Skeletal muscle tissue (tissue), 4 donors: ENCODE results near the gene ETV3. TPM values are rescaled to one million over a fixed set of nuclear protein-coding genes. Genes with fewer than 3 reads are reported as not detected.

ENCODE experiments used
- H3K27ac ChIP-seq: one replicate; pipeline ENCODE4 v1.7.0; 2013; ENCODE audit warnings: mild to moderate bottlenecking, low read depth, low read length, inconsistent platforms
- H3K27me3 ChIP-seq, 3 donors: one replicate each; pipeline ENCODE4 v1.7.0; 2013; ENCODE audit warnings: low read length in 3 of 3; ENCODE audit not compliant: control insufficient read depth in 3 of 3, insufficient read depth in 3 of 3
- H3K36me3 ChIP-seq, 3 donors: one replicate each; pipeline ENCODE4 v1.7.0; 2013; ENCODE audit warnings: low read length in 3 of 3; ENCODE audit not compliant: control insufficient read depth in 3 of 3, insufficient read depth in 3 of 3
- H3K4me1 ChIP-seq, 3 donors: one replicate each; pipeline ENCODE4 v1.7.0; 2013; ENCODE audit warnings: low read length in 3 of 3, mild to moderate bottlenecking in 3 of 3; ENCODE audit not compliant: control insufficient read depth in 3 of 3, insufficient read depth in 3 of 3
- H3K4me3 ChIP-seq, 3 donors: one replicate each; pipeline ENCODE4 v1.7.0; 2013; ENCODE audit warnings: low read length in 3 of 3
- H3K9ac ChIP-seq, 3 donors: one replicate each; pipeline ENCODE4 v1.7.0; 2013; ENCODE audit warnings: low read length in 3 of 3, mild to moderate bottlenecking in 3 of 3, moderate library complexity in 2 of 3, low read depth in 1 of 3
- H3K9me3 ChIP-seq, 3 donors: one replicate each; pipeline ENCODE4 v1.7.0; 2013; ENCODE audit warnings: low read length in 3 of 3; ENCODE audit not compliant: control insufficient read depth in 3 of 3
- total RNA-seq: library from RNA; depleted of rRNA; stranded (reverse); fragments of >200 nt; gene quantifications from one replicate; pipeline ENCODE4 v1.2.3, GENCODE V29; 2014
- donor health status: Osteomylitis.

The ETV3 gene
- total RNA-seq, 1 donor from 2014 or later, result 14.6 TPM

DNA sequence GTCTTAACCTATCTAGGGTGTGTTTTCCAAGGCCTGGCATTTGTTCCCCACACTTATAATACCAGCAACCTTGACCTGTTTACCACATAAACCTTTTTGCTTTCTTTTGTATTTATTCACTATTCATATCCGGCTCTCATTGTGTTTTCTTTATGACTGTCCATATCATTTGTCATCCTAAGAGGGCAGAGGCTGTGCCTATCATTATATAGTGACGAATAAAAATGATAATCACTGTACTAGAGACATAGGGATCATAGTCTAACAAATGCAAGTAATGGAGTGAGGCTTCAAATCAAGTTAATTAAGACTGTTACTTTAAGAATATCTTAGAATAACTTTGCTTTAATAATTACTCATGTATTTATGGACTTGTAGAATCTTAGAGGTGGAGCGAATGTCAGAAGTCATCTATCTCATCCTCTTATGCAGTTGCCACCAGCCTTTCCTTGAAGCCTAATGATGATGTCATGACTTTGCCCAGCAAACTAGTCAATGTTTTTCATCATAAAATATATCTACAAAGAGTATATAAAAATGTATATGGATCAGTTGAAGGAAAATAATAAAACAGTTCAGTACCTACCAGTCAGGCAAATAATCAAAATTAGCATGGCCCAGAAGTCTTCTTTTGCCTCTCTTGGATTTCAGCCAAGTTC lies 4.7 kb upstream of the ETV3 start:
- no peak overlapping the region for H3K27ac ChIP-seq
- no peak overlapping the region for H3K4me3 ChIP-seq
- no peak overlapping the region for H3K9ac ChIP-seq
- no peaks in the 10 kb centered on the region for H3K27me3 ChIP-seq
- H3K36me3 ChIP-seq, result no peaks in the 10 kb centered on the region
- peaks cover 0 to 3% (median 2%) of the 10 kb centered on the region in 3 donors for H3K4me1 ChIP-seq
- no peaks in the 10 kb centered on the region for H3K9me3 ChIP-seq

DNA sequence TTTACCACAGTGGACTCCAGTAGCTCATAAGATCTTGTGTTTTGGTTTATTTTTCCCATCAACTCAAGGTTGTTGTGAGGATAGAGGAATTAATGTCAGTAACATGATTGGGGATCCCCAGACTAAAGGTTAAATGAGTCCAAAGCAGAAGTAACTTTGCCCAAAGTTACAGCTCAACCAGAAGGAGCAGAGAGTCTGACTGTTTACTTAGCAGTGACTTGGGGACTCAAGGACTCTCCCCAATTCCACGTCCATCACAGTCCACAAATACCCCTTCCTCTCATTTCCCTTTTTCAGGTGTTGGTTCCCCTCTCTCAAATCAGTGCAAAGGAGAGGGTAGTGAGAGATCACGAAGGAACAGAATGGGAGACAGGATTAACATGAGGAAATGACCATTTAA lies 4.0 kb upstream of the ETV3 start:
- no peak overlapping the region for H3K9ac ChIP-seq
- no peaks in the 10 kb centered on the region for H3K9me3 ChIP-seq
- H3K4me1 ChIP-seq, result peaks cover 3 to 7% (median 4%) of the 10 kb centered on the region in 3 donors
- H3K27me3 ChIP-seq, result no peaks in the 10 kb centered on the region
- no peaks in the 10 kb centered on the region for H3K36me3 ChIP-seq
- no peak overlapping the region for H3K27ac ChIP-seq
- no peak overlapping the region for H3K4me3 ChIP-seq

DNA sequence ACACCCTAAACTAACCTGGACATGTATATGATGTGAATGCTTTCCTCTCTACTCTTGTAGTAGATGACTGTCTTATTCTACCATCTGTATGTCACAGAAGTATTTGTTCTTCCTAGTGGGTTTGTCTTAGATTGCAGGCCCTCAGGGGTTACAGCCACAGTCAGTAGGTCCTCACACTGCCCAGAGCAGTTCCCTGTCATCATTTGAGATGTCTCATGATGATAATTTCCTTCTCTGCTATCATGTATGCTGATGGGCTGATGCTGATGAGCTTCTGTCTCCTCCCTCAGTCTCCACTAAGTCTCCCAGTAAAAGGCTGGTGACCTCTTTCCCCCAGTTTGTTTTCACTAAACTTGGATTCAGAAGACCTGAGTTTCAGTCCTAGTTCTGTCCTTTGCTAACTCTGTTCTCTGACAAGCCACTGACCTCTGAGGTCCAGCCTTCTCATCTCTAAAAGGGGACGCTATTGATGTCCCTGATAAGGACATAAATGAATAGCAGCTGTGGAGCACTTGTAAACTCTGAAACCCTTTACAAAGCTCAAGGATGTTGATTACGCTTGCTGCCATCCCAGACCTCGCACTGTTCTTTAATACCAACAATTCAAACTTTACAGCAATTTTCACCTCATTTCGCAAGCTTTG lies 3.1 kb upstream of the ETV3 start:
- H3K9ac ChIP-seq, result no peak overlapping the region
- H3K27ac ChIP-seq, result no peak overlapping the region
- no peaks in the 10 kb centered on the region for H3K9me3 ChIP-seq
- H3K27me3 ChIP-seq, result no peaks in the 10 kb centered on the region
- no peaks in the 10 kb centered on the region for H3K36me3 ChIP-seq
- H3K4me1 ChIP-seq, result peaks cover 12 to 15% (median 13%) of the 10 kb centered on the region in 3 donors
- no peak overlapping the region for H3K4me3 ChIP-seq

DNA sequence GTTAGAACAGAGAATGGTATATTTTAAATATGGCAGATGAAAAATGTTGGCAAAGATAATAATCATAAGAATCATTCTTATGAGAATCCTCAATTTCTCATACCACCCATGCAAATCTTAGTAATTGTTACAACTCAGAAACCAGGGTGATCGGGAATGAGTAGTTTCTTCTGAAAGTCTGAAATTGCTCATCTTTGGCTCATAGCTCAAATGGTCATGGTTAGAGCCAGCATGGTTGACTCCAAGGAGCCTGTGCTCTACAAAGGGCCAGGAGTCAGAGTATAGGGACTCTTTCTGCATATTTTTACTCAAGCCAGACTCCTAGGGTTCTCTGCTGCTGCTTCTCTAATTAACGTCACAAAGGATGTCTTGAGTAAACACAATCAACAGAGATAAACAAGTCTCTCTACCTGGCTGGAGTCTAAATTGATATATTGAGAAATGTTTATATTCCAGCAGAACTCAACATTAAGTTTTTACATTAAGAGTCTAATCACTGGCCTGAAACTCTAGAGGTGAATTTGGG lies 1.9 kb upstream of the ETV3 start:
- H3K36me3 ChIP-seq, result peaks cover 6 to 10% (median 9%) of the 10 kb centered on the region in 3 donors
- no peaks in the 10 kb centered on the region for H3K27me3 ChIP-seq
- no peak overlapping the region for H3K27ac ChIP-seq
- H3K9ac ChIP-seq, result no peak overlapping the region
- no peak overlapping the region for H3K4me3 ChIP-seq
- peaks cover 17 to 24% (median 17%) of the 10 kb centered on the region in 3 donors for H3K4me1 ChIP-seq
- no peaks in the 10 kb centered on the region for H3K9me3 ChIP-seq

DNA sequence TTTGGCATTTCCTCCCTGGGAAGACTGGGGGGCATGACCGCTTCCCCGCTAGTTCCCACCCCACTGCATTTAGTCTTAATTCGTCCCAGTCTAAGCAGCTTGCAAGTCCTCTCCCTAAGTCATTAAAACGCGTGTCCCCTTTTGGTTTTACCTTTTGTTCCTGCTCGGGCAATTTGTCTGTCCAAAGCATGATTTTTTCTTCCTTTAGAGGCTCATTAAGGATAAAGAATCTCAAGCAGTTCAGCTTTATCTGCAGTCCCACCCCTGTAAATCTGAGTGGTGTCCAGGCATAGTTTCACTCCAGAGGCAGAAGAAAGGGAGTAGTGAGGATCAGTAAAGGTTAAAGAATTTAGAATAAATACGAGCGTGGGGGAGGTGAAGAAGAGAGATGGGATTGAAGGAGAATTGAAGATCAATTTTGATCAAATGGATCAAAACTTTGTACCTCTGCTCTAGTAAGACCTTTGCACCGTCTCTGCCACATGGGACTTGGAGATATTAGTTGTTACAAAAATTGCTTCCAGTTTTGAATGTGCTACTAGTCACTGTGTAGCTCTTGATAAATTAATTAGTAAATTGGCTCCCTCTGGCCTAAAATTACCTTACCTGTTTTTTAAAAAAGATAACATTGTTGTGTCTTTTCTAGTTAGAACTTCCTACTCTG lies 989 bp upstream of the ETV3 start:
- Histone ChIP-seq H3K9ac (peak overlapping the region; percentile 88 to 95 (median 90)), H3K36me3 (peaks cover 13 to 19% (median 18%) of the 10 kb centered on the region in 3 donors), H3K4me3 (peak overlapping the region; percentile 82 to 87 (median 84)), H3K9me3 (no peaks in the 10 kb centered on the region), H3K27ac (peak overlapping the region; percentile 94), H3K4me1 (peaks cover 17 to 24% (median 17%) of the 10 kb centered on the region in 3 donors), H3K27me3 (no peaks in the 10 kb centered on the region)

DNA sequence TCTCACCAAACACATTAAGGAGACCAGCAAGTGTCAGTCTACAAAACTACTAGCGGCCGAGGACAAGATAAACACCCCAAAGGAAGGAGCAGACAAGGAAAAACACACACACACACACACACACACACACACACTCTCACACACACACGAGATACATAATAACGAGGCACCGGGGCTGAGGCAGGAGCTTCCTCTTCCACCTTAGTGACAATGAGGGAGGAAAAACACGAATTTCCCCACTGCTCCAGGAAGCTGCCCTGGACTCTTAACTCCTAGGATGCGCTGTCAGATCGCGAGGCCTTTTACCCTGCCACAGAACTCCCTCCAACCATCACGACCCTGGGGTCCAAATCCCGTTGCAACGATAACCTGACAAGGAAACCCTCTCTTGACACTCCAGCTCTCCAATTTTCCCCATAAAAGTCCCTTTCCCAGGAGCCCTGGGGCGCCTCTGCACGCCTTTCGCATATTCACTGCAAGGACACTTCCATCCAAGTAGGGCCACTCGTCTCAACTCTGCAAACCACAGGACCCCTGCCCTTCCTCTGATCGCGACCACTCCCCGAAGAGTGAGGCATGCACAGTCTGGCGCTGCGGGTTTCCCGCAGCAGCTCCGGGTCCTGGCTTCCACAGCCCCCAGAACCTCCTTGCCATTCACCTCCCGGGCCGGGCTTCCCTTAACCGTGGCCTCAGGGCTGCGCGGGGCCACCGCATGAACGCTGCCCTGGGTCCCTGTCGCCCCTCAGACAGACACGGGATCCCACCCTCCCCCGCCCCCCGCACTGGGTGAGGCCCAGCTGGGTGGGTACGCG lies 581 bp downstream of the ETV3 start:
- Histone ChIP-seq H3K4me3 (peak overlapping the region; percentile 82 to 87 (median 84)), H3K36me3 (peaks cover 23 to 35% (median 33%) of the 10 kb centered on the region in 3 donors), H3K27ac (peak overlapping the region; percentile 94), H3K27me3 (no peaks in the 10 kb centered on the region), H3K9ac (peak overlapping the region; percentile 88 to 95 (median 90)), H3K9me3 (no peaks in the 10 kb centered on the region), H3K4me1 (peaks cover 17 to 24% (median 17%) of the 10 kb centered on the region in 3 donors)

DNA sequence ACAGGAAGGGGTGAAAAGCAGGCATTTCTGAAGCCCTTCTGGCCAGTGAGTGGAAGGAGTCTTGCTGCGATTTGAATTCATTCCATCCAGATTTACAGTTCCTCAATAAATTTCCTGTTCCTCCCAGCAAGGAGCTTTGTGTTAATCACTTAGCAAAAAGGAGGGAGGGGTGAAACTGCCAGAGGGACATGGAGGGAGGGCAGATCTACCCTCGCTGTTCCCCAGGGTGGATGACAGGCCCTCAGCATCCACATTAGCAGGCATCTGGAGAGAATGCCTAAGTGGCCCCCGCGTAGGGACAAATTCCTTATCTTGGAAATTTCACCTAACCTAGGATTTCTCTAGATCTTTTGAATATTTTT lies 1.2 kb downstream of the ETV3 start:
- Histone ChIP-seq H3K9ac (peak overlapping the region; percentile 88 to 95 (median 90)), H3K27ac (no peak overlapping the region), H3K4me1 (peaks cover 17 to 24% (median 17%) of the 10 kb centered on the region in 3 donors), H3K27me3 (no peaks in the 10 kb centered on the region), H3K36me3 (peaks cover 27 to 40% (median 39%) of the 10 kb centered on the region in 3 donors), H3K9me3 (no peaks in the 10 kb centered on the region), H3K4me3 (peak overlapping the region; percentile 82 to 87 (median 84))

DNA sequence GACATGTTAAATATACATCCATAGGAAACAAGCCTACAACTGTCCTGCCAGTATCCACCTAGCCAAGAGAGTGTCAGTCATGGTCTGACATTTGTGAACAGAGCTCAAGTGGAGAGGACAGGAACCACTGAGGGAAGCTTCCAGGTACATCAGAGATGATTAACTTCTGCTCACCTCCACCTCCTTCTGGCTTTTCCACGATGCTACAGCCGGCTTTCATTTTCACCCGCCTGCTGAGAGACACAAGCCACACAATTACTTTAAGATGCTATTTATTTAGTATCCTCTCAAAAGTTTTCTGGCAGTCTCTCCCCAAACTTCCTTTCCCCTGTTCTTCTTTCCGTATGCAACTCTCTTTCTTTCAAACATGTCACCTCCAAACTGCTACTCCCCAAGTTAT lies 2.1 kb downstream of the ETV3 start:
- Histone ChIP-seq H3K27me3 (no peaks in the 10 kb centered on the region), H3K4me1 (peaks cover 17 to 24% (median 17%) of the 10 kb centered on the region in 3 donors), H3K36me3 (peaks cover 27 to 48% (median 48%) of the 10 kb centered on the region in 3 donors), H3K27ac (no peak overlapping the region), H3K9ac (peak overlapping the region in 1 of 3 donors; percentile 95), H3K4me3 (no peak overlapping the region), H3K9me3 (no peaks in the 10 kb centered on the region)

DNA sequence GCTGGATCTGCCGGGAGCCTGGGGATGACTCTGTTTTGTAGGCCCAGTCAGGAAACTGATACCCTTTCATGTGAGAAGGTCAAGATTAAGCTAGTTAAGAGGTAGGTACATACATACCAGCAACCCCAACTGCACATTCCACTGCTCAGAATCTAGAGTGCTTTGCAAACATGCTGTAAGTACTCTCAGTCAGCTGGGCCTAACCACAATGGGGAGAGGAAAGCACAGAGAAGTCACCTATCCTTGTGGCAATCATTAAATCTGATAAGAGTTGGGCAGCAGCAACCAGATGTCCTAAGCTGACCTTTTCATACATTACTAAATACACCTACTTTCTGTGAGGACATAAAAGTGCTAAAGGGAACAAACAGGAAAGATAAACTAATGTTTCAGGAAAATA lies 2.5 kb downstream of the ETV3 start:
- no peaks in the 10 kb centered on the region for H3K9me3 ChIP-seq
- no peak overlapping the region for H3K9ac ChIP-seq
- H3K4me3 ChIP-seq, result no peak overlapping the region
- H3K27ac ChIP-seq, result no peak overlapping the region
- peaks cover 28 to 53% (median 52%) of the 10 kb centered on the region in 3 donors for H3K36me3 ChIP-seq
- no peaks in the 10 kb centered on the region for H3K27me3 ChIP-seq
- peaks cover 17 to 24% (median 17%) of the 10 kb centered on the region in 3 donors for H3K4me1 ChIP-seq
